SK-N-SH (cell line): Measurements from ENCODE around the gene PER3.

Experiments used
- CTCF ChIP-seq: fragments of 200-600 bp; sonication (generic); IDR thresholded peaks from 2 replicates; pipeline ENCODE4 v1.6.1; 2017; ENCODE audit warnings: antibody characterized with exemption, mild to moderate bottlenecking, moderate library complexity
- EP300 ChIP-seq, 2 experiments: IDR thresholded peaks; 2 replicates each; pipeline versions ENCODE4 v1.4.0 to v1.6.1; 2012; ENCODE audit warnings: borderline replicate concordance in 1 of 2, low read depth in 1 of 2, low read length in 1 of 2
- EZH2phosphoT487 ChIP-seq: fragments of 200-600 bp; sonication (generic); IDR thresholded peaks from 2 replicates; pipeline ENCODE4 v1.6.1; 2017; ENCODE audit warnings: low read depth, mixed run types, mild to moderate bottlenecking, antibody characterized with exemption, moderate library complexity, borderline replicate concordance
- FOXM1 ChIP-seq: IDR thresholded peaks from 2 replicates; pipeline ENCODE4 v1.4.0; 2012; ENCODE audit warnings: low read depth, mild to moderate bottlenecking
- GABPA ChIP-seq: IDR thresholded peaks from 2 replicates; pipeline ENCODE4 v1.4.0; 2012; ENCODE audit warnings: low read depth, mild to moderate bottlenecking
- MXI1 ChIP-seq: IDR thresholded peaks from 2 replicates; pipeline ENCODE4 v1.6.1; 2012; ENCODE audit warnings: mild to moderate bottlenecking, low read depth, low read length, improper control_type of control experiment
- PBX3 ChIP-seq: IDR thresholded peaks from 2 replicates; pipeline ENCODE4; 2012
- POLR2AphosphoS5 ChIP-seq: IDR thresholded peaks from 2 replicates; pipeline ENCODE4 v1.6.1; 2012; ENCODE audit warnings: low read depth, low read length
- RAD21 ChIP-seq: IDR thresholded peaks from 2 replicates; pipeline ENCODE4 v1.6.1; 2012; ENCODE audit warnings: mild to moderate bottlenecking, low read length
- SMC3 ChIP-seq: IDR thresholded peaks from 2 replicates; pipeline ENCODE4 v1.6.1; 2012; ENCODE audit warnings: low read depth, low read length, improper control_type of control experiment
- TAF1 ChIP-seq: IDR thresholded peaks from 2 replicates; pipeline ENCODE4 v1.6.1; 2012; ENCODE audit warnings: low read depth, mild to moderate bottlenecking, low read length, moderate library complexity, borderline replicate concordance
- YY1 ChIP-seq: IDR thresholded peaks from 2 replicates; pipeline ENCODE4 v1.4.0; 2012; ENCODE audit warnings: low read depth, mild to moderate bottlenecking

GRCh38 chr1:7783826-7784491 is at the start of gene PER3:
- TF ChIP-seq PBX3, result peak; percentile 97
- TF ChIP-seq CTCF, result no peak
- no peak for TF ChIP-seq POLR2AphosphoS5
- TF ChIP-seq YY1, result no peak
- no peak for TF ChIP-seq GABPA
- TF ChIP-seq TAF1, result no peak
- TF ChIP-seq FOXM1, result no peak
- no peak for TF ChIP-seq EZH2phosphoT487
- TF ChIP-seq SMC3, result no peak
- TF ChIP-seq MXI1, result no peak; the same call in 1 of the 2 replicates
- TF ChIP-seq RAD21, result no peak
- TF ChIP-seq EP300 (IDR thresholded peaks at IDR 0.05; ENCODE audit: borderline replicate concordance in 1 of 2, low read depth in 1 of 2, low read length in 1 of 2), result no peak
